HG02759 (cell line): ENCODE results near the gene SRGAP3.

Experiments used
- ATAC-seq: cut with Tn5 transposase; IDR thresholded peaks from one replicate; pipeline ENCODE4 v1.9.1; 2021; ENCODE audit warnings: mild to moderate bottlenecking, moderate library complexity; ENCODE audit not compliant: unreplicated experiment

SRGAP3 gene

DNA sequence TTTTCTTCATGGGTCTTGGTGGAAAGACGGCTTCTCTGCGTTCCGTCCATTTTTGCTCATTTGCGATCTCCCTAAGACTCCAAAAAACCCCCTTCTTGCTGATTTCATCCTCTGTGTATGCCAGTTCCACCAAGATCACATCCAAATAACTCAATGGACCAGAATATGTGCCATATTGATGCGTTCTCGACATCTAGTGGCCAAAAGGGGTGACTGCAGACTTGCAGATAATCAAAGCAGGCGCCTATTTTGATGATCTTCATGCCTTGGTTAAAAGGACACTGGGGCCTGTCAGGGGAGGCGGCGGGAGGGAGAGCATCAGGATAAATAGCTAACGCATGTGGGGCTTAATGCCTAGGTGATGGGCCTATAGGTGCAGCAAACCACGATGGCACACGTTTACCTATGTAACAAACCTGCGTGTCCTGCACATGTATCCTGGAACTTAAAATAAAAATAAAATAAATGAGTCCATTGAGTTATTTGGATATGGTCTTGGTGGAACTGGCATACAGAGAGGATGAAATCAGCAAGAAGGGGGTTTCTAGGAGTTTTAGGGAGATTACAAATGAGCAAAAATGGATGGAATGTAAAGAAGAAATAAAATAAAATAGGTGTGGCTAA lies 182.0 kb downstream of the SRGAP3 start:
- peak; percentile 72 for ATAC-seq

DNA sequence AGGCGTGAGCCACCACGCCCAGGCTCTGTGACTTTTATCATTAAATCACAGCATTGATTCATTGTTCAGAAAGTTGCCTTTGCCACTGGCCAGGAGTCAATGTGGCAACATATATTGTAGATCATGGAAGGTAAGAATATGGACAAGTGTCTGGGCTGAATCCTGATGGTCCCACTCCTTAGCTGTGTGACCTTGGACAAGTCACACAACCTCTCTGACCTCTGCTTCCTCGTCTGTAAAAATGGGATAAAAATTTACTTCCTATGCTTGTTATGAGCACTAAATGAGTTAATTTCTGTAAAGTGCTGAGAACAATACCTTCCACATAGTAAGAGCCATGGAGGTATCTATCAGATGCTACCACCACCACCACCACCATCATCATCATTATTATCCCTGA lies 182.7 kb downstream of the SRGAP3 start:
- no peak for ATAC-seq

GRCh38 chr3:9066141-9066540 lies 183.3 kb downstream of the SRGAP3 start:
- no peak for ATAC-seq

- ATAC-seq = no peak
These were observed 184.6 kb downstream of the SRGAP3 start for GRCh38 chr3:9064850-9065249.

DNA sequence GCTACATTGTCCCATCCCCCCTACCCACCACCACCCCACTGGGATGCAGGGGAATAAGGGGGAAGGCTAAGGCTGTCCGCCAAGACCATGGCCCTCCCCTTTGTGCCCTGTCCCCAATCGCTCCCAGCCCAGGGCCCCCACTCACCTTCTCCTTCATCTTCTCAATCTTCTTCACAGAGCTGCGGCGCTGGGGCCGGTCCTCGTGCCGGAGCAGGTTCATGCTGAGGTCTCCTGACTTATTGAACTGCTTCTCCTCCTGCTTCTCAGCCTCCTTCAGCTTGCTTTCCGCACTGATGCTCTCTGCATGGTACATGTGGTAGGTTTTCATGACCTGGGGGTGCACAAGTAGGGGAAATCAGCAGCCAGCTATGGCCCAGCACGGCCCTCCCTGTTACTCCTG lies 185.2 kb downstream of the SRGAP3 start:
- ATAC-seq = no peak

DNA sequence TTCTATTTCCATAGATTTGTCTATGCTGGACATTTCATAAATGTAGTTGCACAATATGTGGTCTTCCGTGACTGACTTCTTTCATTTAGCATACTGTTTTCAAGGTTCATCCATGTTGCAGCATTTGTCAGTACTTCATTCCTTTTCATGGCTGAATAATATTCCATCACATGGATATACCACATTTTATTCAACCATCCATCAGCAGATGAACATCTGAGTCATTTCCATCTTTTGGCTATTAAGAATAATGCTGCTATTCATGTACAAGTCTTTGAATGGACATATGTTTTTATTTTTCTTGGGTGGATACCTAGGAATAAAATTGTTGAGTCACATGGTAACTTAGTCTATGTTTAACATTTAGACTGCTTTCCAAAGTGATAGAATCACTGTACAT lies 186.9 kb downstream of the SRGAP3 start:
- ATAC-seq = no peak

DNA sequence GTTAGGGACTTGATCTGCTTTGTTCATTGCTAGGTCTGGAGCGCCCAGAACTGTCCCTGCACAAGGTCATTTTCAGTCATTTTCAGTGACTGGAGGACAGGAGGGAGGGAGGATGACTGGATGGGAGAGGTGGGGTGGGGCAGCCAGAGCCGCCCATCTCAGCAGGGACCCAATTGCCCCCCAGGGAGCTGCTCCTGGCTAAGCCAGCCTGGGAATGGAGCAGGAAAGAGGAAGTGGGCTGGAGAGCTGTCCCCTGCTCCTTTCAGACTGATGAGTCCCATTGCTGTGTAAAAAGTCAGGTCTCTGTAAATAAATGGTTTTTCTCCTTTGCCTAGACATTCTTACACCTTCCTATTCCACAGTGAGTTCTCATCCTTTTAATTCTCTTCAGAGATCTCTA lies 187.8 kb downstream of the SRGAP3 start:
- no peak for ATAC-seq

DNA sequence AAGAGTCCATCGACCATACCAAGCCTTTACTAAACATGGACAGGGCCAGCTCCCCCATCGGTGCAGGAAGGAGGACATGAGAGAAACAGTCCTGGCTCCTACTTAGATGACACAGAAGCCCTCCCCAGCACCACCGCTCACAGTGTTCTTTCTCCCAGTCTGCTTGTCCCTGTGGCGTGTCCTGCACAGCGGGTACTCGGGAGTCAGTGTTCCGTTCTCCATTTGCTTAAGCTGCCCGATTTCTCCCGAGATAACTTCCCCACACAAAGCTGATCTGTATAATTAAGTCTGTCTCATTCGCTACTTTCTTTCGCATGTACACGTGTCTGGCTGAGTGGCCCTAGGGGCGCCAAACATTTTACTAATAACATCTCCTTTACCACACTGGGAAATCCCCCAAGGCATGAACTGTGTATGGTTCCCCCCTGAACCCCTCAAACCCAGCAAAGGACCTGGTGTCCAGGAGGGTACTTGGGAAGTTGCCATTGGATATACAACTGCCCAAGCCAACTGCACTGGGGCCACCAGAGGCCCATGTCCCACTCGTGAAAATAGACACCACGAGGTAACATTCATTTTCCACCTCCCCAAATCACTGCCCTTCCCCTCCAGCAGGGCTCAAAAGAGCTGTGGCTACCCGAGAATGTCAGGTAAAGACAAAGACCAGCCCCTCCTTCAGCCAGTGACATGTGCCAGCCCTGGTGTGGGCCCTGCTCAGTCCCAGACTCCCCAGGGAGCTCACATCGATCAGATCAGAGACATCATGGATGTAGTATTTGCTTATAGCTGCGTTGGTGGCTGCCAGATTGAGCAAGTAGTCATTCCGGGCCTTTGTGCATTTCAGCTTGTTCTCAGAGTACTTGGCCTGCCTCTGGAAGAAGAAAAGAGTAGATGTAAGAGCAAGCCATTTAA lies 189.7 kb downstream of the SRGAP3 start:
- no peak for ATAC-seq

- ATAC-seq = no peak
These were observed 192.9 kb downstream of the SRGAP3 start for GRCh38 chr3:9056581-9056980.

GRCh38 chr3:9047452-9048346 lies 201.7 kb downstream of the SRGAP3 start:
- no peak for ATAC-seq

- ATAC-seq = no peak
These were observed 204.1 kb downstream of the SRGAP3 start for GRCh38 chr3:9045371-9045770.

DNA sequence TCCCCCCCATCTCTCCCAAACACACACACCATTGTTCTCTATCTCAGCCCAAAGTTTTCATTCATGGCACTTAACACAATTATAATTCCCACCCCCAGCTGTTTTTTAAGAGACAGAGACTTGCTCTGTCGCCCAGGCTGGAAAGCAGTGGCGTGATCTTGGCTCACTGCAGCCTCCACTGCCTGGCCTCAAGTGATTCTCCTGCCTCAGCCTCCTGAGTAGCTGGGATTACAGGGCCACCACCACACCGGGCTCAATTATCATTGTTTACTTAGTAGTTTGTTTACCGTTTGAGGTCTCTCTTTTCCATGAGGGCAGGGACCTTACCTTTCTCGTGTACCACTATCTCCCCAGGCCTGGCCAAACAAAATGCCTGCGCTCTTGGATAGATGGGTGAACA lies 206.4 kb downstream of the SRGAP3 start:
- ATAC-seq = no peak

DNA sequence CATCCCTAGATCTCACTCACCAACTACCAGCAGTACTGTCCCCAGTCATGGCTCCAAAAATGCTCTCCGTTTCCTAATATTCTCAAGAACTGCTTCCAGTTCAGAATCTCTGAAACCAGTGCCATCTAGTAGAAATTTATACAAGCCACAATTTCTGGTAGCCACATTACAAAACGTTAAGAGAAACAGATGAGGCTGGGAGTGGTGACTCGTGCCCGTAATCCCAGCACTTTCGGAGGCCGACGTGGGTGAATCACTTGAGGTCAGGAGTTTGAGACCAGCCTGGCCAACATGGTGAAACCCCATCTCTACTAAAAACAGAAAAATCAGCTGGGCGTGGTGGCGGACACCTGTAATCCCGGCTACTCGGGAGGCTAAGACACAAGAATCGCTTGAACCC lies 207.8 kb downstream of the SRGAP3 start:
- no peak for ATAC-seq

- no peak for ATAC-seq
These were observed 208.4 kb downstream of the SRGAP3 start for GRCh38 chr3:9040996-9041395.

DNA sequence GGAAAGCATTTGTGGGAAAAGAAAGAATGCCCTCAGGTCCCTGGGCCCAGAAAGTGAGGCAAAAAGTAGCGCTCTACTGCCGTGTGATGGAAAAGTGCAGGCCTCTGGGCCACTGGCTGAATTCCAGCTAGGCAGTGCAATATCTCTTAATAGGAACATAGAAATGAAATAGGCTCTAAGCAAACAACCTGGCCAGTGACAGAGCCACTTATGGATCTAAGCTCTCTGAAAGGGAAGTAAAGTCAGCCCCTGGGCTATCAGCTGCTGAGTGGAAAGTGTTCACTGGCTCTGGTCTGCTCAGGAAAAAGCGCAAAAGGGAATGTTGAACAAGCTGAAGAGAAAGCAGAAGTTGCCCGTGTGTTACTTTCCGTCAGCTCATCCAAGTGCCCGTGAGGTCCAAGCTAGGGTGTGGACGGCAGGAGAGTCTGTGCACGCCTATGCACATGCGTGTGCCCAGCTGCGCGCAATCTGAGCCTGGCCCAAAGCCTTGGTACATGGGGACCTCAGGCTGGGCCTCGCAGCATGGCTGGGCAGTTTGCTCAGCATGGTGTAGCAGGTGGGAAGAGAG lies 212.2 kb downstream of the SRGAP3 start:
- no peak for ATAC-seq

- ATAC-seq = no peak
These were observed 212.9 kb downstream of the SRGAP3 start for GRCh38 chr3:9036404-9037131.

GRCh38 chr3:9035961-9036360 lies 213.5 kb downstream of the SRGAP3 start:
- ATAC-seq = no peak

DNA sequence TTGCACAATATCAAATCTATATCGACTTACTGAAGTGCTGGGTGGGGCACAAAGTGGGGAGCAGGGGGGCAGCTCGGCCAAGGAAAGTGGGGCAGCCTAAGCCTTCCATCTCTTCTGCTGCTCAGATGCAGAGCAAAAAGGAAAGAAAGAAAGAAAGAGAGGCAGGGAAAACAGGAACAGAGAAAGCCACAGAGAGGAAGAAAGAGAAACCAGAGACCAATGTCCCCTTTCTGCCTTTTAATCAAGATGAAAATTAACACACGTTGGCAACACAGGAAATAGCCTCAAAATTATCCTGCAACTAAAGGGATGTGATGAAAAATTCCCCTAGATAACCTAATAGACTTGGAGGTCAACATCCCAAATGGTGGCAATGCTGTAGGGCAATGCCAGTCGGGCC lies 214.0 kb downstream of the SRGAP3 start:
- ATAC-seq = no peak

GRCh38 chr3:9033867-9034266 lies 215.6 kb downstream of the SRGAP3 start:
- no peak for ATAC-seq

- no peak for ATAC-seq
These were observed 217.1 kb downstream of the SRGAP3 start for GRCh38 chr3:9032231-9032777.
